Measurements from ENCODE around the gene CNDP1.

- TF ChIP-seq POLR2AphosphoS5 (IDR thresholded peaks at IDR 0.05; ENCODE audit: low read depth, low read length) (no peak), REST (IDR thresholded peaks at IDR 0.05; ENCODE audit: insufficient read depth in 1 of 2, low read depth in 2 of 2, low read length in 2 of 2) (no peak)
These were observed 10.2 kb upstream of the CNDP1 start for GRCh38 chr18:74524097-74524496.

All from PFSK-1 (cell line).